IMR-90 (cell line): ENCODE data around the gene SEMA4D. TPM values are rescaled to one million over a fixed set of nuclear protein-coding genes. Genes with fewer than 3 reads are reported as not detected.

Experiments
- ATAC-seq: fragments of 200-7000 bp; cut with Tn5 transposase; 2 replicates; pipeline ENCODE4 v1.9.1; 2020; ENCODE audit warnings: low read depth, mild to moderate bottlenecking, moderate library complexity
- BruUV-seq: library from RNA; stranded (reverse); fragments of 400-500 nt; replicated peaks from 2 replicates; lab custom pipeline; 2021; lab: Mats Ljungman, UMichigan
- CTCF ChIA-PET: fragments of 300-600 bp; formaldehyde crosslinking; extraction: SDS; loops from one replicate; lab custom pipeline; 2021; ENCODE audit warnings: antibody characterized with exemption; lab: Yijun Ruan, JAX
- POLR2A ChIA-PET: fragments of 300-600 bp; sonication (Branson Sonifier 250); formaldehyde crosslinking; loops from one replicate; lab custom pipeline; 2022; ENCODE audit warnings: antibody characterized with exemption; ENCODE audit not compliant: unreplicated experiment; lab: Charles Lee
- DNase-seq: peaks from one replicate; pipeline ENCODE4 v3.0.0; 2013
- H2AFZ ChIP-seq: replicated peaks from 2 replicates; pipeline ENCODE3; 2013; ENCODE audit warnings: low read length, mild to moderate bottlenecking; ENCODE audit not compliant: poor library complexity
- H2AK5ac ChIP-seq: 2 replicates; pipeline ENCODE4 v1.6.1; 2013; ENCODE audit warnings: low read depth, low read length, inconsistent platforms
- H2AK9ac ChIP-seq: replicated peaks from 2 replicates; pipeline ENCODE3; 2013; ENCODE audit warnings: mild to moderate bottlenecking, low read depth, low read length, moderate library complexity; ENCODE audit not compliant: poor library complexity
- H2BK120ac ChIP-seq: 2 replicates; pipeline ENCODE4 v1.6.1; 2013; ENCODE audit warnings: low read depth, low read length, inconsistent platforms
- H2BK15ac ChIP-seq: 3 replicates; pipeline ENCODE4 v1.6.1; 2013; ENCODE audit warnings: low read depth, low read length, inconsistent platforms
- H2BK20ac ChIP-seq: 2 replicates; pipeline ENCODE4 v1.6.1; 2013; ENCODE audit warnings: low read depth, mild to moderate bottlenecking, inconsistent platforms, low read length, moderate library complexity
- H2BK5ac ChIP-seq: 2 replicates; pipeline ENCODE4 v1.6.1; 2013; ENCODE audit warnings: mild to moderate bottlenecking, low read depth, low read length, inconsistent platforms; ENCODE audit not compliant: poor library complexity, severe bottlenecking
- H3K14ac ChIP-seq: replicated peaks from 2 replicates; pipeline ENCODE4 v1.6.1; 2013; ENCODE audit warnings: low read depth, low read length, inconsistent platforms
- H3K18ac ChIP-seq: 2 replicates; pipeline ENCODE4 v1.6.1; 2013; ENCODE audit warnings: low read depth, low read length, control low read depth
- H3K23ac ChIP-seq: 2 replicates; pipeline ENCODE4 v1.6.1; 2013; ENCODE audit warnings: low read depth, low read length, inconsistent platforms
- H3K27ac ChIP-seq: 2 replicates; pipeline ENCODE4 v1.5.1; 2013; ENCODE audit warnings: mild to moderate bottlenecking, control low read depth, low read length; ENCODE audit not compliant: insufficient read depth
- H3K27me3 ChIP-seq: 2 replicates; pipeline ENCODE4 v1.6.1; 2013; ENCODE audit warnings: low read length; ENCODE audit not compliant: control insufficient read depth, insufficient read depth
- H3K36me3 ChIP-seq: 2 replicates; pipeline ENCODE4 v1.6.1; 2013; ENCODE audit warnings: low read length, mixed read lengths; ENCODE audit not compliant: control insufficient read depth, insufficient read depth
- H3K4ac ChIP-seq: 2 replicates; pipeline ENCODE4 v1.6.1; 2013; ENCODE audit warnings: low read depth, low read length, inconsistent platforms
- H3K4me1 ChIP-seq: 2 replicates; pipeline ENCODE4 v1.6.1; 2013; ENCODE audit warnings: low read length, mixed read lengths; ENCODE audit not compliant: control insufficient read depth, insufficient read depth
- H3K4me2 ChIP-seq: 2 replicates; pipeline ENCODE4 v1.6.1; 2013; ENCODE audit warnings: low read depth, mild to moderate bottlenecking, control low read depth, low read length, moderate library complexity
- H3K4me3 ChIP-seq: 2 replicates; pipeline ENCODE4 v1.5.1; 2013; ENCODE audit warnings: low read depth, mild to moderate bottlenecking, control low read depth, low read length, moderate library complexity; ENCODE audit not compliant: insufficient read depth
- H3K56ac ChIP-seq: 2 replicates; pipeline ENCODE4 v1.6.1; 2013; ENCODE audit warnings: low read length, inconsistent platforms; ENCODE audit not compliant: insufficient read depth; ENCODE audit errors: extremely low read depth
- H3K79me1 ChIP-seq, 2 experiments: 2 replicates each; pipeline ENCODE4 v1.6.1; 2013; ENCODE audit warnings: low read length in 2 of 2, inconsistent platforms in 1 of 2, low read depth in 1 of 2
- H3K9ac ChIP-seq: 2 replicates; pipeline ENCODE4 v1.6.1; 2013; ENCODE audit warnings: low read depth, low read length, control low read depth
- H3K9me1 ChIP-seq: 2 replicates; pipeline ENCODE4 v1.6.1; 2013; ENCODE audit warnings: low read length, inconsistent platforms; ENCODE audit not compliant: insufficient read depth
- H3K9me3 ChIP-seq: 2 replicates; pipeline ENCODE4 v1.6.1; 2013; ENCODE audit warnings: low read length; ENCODE audit not compliant: control insufficient read depth, insufficient read depth
- H4K20me1 ChIP-seq: 2 replicates; pipeline ENCODE4 v1.6.1; 2013; ENCODE audit warnings: low read length, inconsistent platforms; ENCODE audit not compliant: insufficient read depth
- H4K5ac ChIP-seq: 2 replicates; pipeline ENCODE4 v1.6.1; 2013; ENCODE audit warnings: mild to moderate bottlenecking, low read depth, low read length, control low read depth
- H4K8ac ChIP-seq, 2 experiments: 2 replicates each; pipeline ENCODE4 v1.6.1; 2013; ENCODE audit warnings: low read depth in 2 of 2, low read length in 2 of 2, control low read depth in 1 of 2, inconsistent platforms in 1 of 2
- H4K91ac ChIP-seq: 2 replicates; pipeline ENCODE4 v1.6.1; 2013; ENCODE audit warnings: low read depth, low read length, inconsistent platforms; ENCODE audit not compliant: insufficient read depth
- BHLHE40 ChIP-seq: fragments of 150-350 bp; IDR thresholded peaks from 2 replicates; pipeline ENCODE4 v1.6.1; 2016; ENCODE audit warnings: mild to moderate bottlenecking, low read depth, low read length
- RCOR1 ChIP-seq: IDR thresholded peaks from 2 replicates; pipeline ENCODE4 v1.6.1; 2012; ENCODE audit warnings: mild to moderate bottlenecking, low read length, improper control_type of control experiment; ENCODE audit not compliant: insufficient replicate concordance
- SMC3 ChIP-seq: fragments of 150-350 bp; IDR thresholded peaks from 2 replicates; pipeline ENCODE4 v1.6.1; 2016; ENCODE audit warnings: low read depth, mild to moderate bottlenecking, antibody characterized with exemption, low read length, moderate library complexity
- WGBS, 2 experiments: methylation state at CpG; one replicate each; pipeline versions ENCODE4 v1.1.5 to v1.1.7; 2013; ENCODE audit warnings: missing lambda C conversion rate in 2 of 2; ENCODE audit not compliant: insufficient read length in 1 of 2; ENCODE audit errors: extremely low coverage in 2 of 2; 5-methylcytosine and 5-hydroxymethylcytosine counted together
- dilution Hi-C: fragments of 300-500 bp; cut with HindIII; formaldehyde crosslinking; loops from one replicate; pipeline ENCODE4 v1.14.3; 2018; ENCODE audit warnings: low sequenced_read_pairs; ENCODE audit not compliant: unreplicated experiment
- in situ Hi-C: fragments of 300-500 bp; cut with MboI; formaldehyde crosslinking; loops from 3 replicates; pipeline ENCODE4 v1.14.3; 2019; ENCODE audit warnings: low sequenced_read_pairs, inconsistent platforms, mixed read lengths
- intact Hi-C: fragments of 100-400 bp; cut with micrococcal nuclease; formaldehyde crosslinking; loops from 2 replicates; pipeline ENCODE4 v1.10.0; 2022
- polyA plus RNA-seq, 3 experiments: library from polyadenylated mRNA; depleted of rRNA; stranded (reverse); fragments of >200 nt; gene quantifications; 2 replicates each; pipeline ENCODE4 v1.2.3, GENCODE V29; 2012; ENCODE audit warnings: low replicate concordance in 1 of 3
- total RNA-seq: library from RNA; depleted of rRNA; stranded (reverse); fragments of >200 nt; gene quantifications from 2 replicates; pipeline ENCODE4 v1.2.3, GENCODE V29; 2012

The SEMA4D gene
- total and polyA plus RNA-seq, 2 of the 4 experiments (the other 2 are of a cell fraction) = 0.90 to 1.5 TPM

DNA sequence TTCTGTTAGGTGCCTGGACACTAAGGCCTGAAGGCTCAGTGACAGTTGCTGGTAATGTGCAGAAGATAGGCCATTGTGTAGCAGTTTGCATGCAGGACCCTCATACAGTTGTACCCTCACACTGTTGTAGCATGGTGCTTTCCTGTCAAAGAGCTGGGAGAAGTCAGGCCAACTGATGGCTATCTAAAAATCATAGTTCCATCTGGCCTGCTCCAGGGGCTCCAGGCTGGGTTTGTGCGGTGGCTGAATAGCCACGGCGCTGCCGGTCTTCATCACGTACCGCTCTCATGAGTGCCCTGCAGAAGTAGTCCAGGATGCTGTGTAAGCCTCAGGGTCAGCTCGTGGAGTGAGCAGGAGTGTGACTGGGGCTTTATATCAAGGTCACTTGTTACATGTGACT lies 167.4 kb downstream of the SEMA4D start:
- H2BK15ac ChIP-seq = no peak overlapping the region
- intact Hi-C loops = no loop called here
- ATAC-seq (no peak), DNase-seq (no peak)
- TF ChIP-seq BHLHE40 (no peak), SMC3 (no peak), RCOR1 (no peak)
- no peaks in the 10 kb centered on the region for H3K4me1 ChIP-seq
- ChIA-PET CTCF (no interaction called here), POLR2A (no interaction called here)
- no peak overlapping the region for H3K14ac ChIP-seq
- H4K8ac ChIP-seq = no peak overlapping the region
- H2BK20ac ChIP-seq = no peak overlapping the region
- WGBS, 2 experiments = 100% methylated on average over 4 of the region's 7 CpGs; no CpG with 5 or more reads in 1 of the 2 experiments
- BruUV-seq = TSS peak; percentile 24
- no peak overlapping the region for H3K4ac ChIP-seq
- in situ Hi-C loops = no loop called here
- H2AK5ac ChIP-seq = no peak overlapping the region
- peaks cover 3% of the 10 kb centered on the region; the same call in 1 of the 2 replicates for H4K20me1 ChIP-seq
- H2AFZ ChIP-seq = no peak overlapping the region
- dilution Hi-C loops = no loop called here
- H4K5ac ChIP-seq = no peak overlapping the region
- H3K36me3 ChIP-seq = peaks cover 31% of the 10 kb centered on the region
- H3K4me2 ChIP-seq = no peak overlapping the region
- H3K9ac ChIP-seq = no peak overlapping the region
- H3K27ac ChIP-seq = no peak overlapping the region
- no peak overlapping the region for H3K56ac ChIP-seq
- no peak overlapping the region for H4K91ac ChIP-seq
- no peak overlapping the region for H3K18ac ChIP-seq
- H3K23ac ChIP-seq = no peak overlapping the region
- no peaks in the 10 kb centered on the region for H3K9me3 ChIP-seq
- H3K27me3 ChIP-seq = no peaks in the 10 kb centered on the region
- no peak overlapping the region for H3K4me3 ChIP-seq
- H2AK9ac ChIP-seq = no peak overlapping the region
- no peak overlapping the region for H2BK120ac ChIP-seq
- H3K9me1 ChIP-seq = peaks cover 8% of the 10 kb centered on the region; the same call in 1 of the 2 replicates
- peaks cover 4 to 11% of the 10 kb centered on the region in 2 experiments for H3K79me1 ChIP-seq
- H2BK5ac ChIP-seq = no peak overlapping the region
